ENCODE data around the gene HOXC12. TPM values are rescaled to one million over a fixed set of nuclear protein-coding genes. Genes with fewer than 3 reads are reported as not detected.

Gene HOXC12
- total and polyA plus RNA-seq, 2 experiments from 2014 or later, result not detected

DNA sequence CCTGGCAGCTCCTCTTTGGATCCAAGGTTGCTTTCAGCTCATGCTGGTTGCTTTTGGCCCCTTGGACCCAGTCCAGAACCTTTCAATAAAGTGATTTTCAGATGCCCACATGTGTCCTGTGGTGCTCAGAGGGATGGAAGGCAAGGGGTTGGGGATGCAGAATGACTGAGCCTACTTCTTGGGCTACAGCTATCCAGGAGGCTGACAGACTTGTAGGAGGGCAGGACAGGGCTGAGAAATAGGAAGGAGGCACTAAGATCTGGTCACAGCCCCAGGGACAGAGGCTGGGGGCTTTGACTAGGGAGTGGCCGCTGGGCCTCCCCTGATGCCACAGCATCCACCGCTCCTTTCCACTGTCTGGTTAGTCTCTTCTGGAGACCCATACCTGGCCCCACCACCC is 17.0 kb downstream of the HOXC12 start:
- H3K4me3 ChIP-seq, result no peak overlapping the region
- no peaks in the 10 kb centered on the region for H3K9me3 ChIP-seq (ENCODE audit: low read depth)
- TF ChIP-seq CTCF (IDR thresholded peaks at IDR 0.05; ENCODE audit: low read depth, low read length), result no peak
- H3K27me3 ChIP-seq, result peaks cover 100% of the 10 kb centered on the region
- no peak overlapping the region for H3K27ac ChIP-seq
- no peaks in the 10 kb centered on the region for H3K36me3 ChIP-seq
- peaks cover 4% of the 10 kb centered on the region for H3K4me1 ChIP-seq (ENCODE audit: low read depth)
- no peak for DNase-seq (ENCODE audit: low read depth in 1 of 2, low spot score in 1 of 2)

DNA sequence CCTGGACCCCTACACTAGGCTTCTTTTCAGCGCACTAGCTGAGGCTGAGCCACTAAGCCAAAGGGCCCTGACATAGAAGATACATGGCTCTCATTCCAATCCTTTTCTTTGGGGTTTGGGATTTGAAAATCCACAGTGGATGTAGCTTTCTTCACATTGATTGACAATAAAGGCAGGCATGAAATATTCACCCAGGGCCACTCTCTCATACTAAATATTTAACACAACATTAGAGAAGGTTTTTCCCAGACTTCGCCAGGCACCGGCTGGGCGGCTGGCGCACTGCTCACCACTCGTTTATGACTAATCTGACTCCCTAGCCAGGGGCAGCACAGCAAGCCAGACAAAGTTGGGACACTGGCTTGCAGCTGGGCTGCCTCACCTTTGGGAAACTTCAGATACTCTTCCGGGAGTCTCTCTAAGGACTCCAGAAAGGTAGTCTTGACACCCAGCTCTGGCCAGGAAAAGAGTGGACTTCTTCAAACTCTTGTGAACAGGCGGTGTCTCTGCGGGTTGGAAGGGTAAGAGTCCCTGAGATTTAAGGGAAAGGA is 17.5 kb downstream of the HOXC12 start:
- no peak for DNase-seq (ENCODE audit: low read depth in 1 of 2, low spot score in 1 of 2)
- Histone ChIP-seq H3K27ac (no peak overlapping the region), H3K4me1 (ENCODE audit: low read depth) (peaks cover 4% of the 10 kb centered on the region), H3K4me3 (no peak overlapping the region), H3K9me3 (ENCODE audit: low read depth) (no peaks in the 10 kb centered on the region), H3K27me3 (peaks cover 100% of the 10 kb centered on the region), H3K36me3 (no peaks in the 10 kb centered on the region)
- TF ChIP-seq CTCF (IDR thresholded peaks at IDR 0.05; ENCODE audit: low read depth, low read length), result no peak

DNA sequence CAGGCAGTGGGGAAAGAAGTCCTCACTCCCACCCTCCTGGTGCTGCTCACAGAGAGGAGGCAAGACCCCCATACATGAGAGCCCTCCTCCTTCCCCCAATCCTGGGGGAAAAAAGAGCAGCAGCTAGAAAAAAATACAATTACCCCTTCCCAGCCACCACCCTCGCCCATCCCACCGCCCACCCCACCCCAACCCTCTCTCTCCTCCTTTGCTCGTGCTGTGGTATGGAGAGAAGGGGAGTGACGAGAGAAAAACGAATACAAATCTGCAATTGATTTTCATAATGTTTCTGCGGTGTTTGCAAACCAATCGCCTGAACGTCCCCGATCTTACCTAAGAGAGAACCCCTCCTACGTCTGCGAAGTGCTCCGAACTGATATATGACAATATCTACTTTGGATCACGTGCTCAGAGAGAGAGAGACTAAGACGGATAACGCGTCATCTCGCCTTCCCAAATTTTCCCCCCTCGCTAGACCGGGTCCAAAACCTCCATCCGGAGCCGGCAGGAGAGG is 18.1 kb downstream of the HOXC12 start, which contains the start of gene HOXC11:
Gene HOXC11, plus strand, starts transcription at position 405 of the 514 bp plus-strand sequence. CDS start 116 bp downstream, outside the sequence.
- H3K4me3 ChIP-seq, result no peak within 1 kb of the TSS
- no peak for TF ChIP-seq CTCF (IDR thresholded peaks at IDR 0.05; ENCODE audit: low read depth, low read length)
- H3K4me1 ChIP-seq (ENCODE audit: low read depth), result peaks cover 4% of the 10 kb centered on the region
- H3K27me3 ChIP-seq, result peaks cover 100% of the 10 kb centered on the region
- DNase-seq (ENCODE audit: low read depth in 1 of 2, low spot score in 1 of 2), result no peak
- no peaks in the 10 kb centered on the region for H3K9me3 ChIP-seq (ENCODE audit: low read depth)
- no peak within 1 kb of the TSS for H3K27ac ChIP-seq
- no peaks in the 10 kb centered on the region for H3K36me3 ChIP-seq

DNA sequence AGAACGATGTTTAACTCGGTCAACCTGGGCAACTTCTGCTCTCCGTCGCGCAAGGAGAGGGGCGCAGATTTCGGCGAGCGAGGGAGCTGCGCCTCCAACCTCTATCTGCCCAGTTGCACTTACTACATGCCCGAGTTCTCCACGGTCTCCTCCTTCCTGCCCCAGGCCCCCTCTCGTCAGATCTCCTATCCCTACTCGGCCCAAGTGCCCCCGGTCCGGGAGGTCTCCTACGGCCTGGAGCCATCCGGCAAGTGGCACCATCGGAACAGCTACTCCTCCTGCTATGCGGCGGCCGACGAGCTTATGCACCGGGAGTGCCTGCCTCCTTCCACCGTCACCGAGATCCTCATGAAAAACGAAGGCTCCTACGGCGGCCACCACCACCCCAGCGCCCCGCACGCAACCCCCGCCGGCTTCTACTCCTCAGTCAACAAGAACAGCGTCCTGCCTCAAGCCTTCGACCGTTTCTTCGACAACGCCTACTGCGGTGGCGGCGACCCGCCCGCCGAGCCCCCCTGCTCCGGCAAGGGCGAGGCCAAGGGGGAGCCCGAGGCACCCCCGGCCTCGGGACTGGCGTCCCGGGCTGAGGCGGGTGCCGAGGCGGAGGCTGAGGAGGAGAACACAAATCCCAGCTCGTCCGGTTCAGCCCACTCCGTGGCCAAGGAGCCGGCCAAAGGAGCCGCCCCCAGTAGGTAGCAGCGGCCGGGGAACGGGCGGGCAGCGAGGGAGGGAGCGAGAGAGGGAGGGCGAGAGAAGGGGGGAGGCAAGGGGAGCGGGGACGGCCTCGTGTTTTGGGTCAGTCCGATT is 18.7 kb downstream of the HOXC12 start:
- peaks cover 4% of the 10 kb centered on the region for H3K4me1 ChIP-seq (ENCODE audit: low read depth)
- no peak overlapping the region for H3K4me3 ChIP-seq
- TF ChIP-seq CTCF (IDR thresholded peaks at IDR 0.05; ENCODE audit: low read depth, low read length), result no peak
- H3K27me3 ChIP-seq, result peaks cover 100% of the 10 kb centered on the region
- no peak overlapping the region for H3K27ac ChIP-seq
- H3K9me3 ChIP-seq (ENCODE audit: low read depth), result no peaks in the 10 kb centered on the region
- no peak for DNase-seq (ENCODE audit: low read depth in 1 of 2, low spot score in 1 of 2)
- H3K36me3 ChIP-seq, result no peaks in the 10 kb centered on the region

DNA sequence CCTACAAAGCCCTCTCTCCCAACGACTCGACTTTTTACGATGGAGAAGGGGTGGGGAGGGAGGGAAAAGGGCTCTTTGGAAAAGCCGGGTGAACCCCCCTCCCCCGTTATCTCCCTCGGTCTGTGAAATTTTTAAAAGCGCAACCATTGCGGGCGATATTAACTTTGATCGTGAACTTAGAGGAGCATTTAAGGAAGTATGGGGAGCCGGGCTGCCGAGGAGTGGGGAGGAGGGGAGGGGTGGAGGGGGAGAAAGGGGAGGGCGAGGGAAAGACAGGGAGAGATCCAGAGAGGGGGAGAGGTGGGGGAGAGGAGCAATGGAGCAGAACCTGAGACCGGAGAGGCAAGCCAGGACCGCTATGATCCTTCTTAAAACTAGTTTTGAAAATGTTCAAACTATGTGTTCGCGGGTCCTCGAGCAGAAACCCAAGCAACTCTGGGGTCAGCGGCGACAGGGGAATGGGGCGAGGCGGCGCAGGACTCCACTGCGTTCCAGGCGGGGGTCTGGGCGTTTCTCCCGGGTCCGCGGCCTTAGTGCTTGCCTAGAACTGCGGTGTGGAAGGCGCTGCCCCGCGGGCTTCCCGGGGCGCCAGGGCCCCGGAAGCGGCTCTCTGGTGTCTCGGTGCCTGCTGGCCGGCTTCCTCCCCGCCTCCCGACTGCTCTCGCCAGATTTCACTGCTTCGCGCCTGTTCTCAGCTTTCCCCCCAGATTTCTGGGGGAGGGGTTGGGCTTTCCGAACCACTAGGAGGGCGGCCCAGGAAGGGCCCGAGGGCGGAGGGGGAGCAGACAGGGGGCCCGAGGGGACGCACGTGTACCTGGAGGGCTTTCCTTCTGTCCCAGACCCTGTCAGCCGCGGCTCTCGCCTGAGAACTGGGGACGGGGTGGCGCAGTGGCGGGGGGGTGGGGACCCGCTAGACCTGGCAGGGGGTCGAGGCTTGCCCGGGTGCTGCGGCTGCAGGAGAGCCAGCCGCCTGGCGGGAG is 19.7 kb downstream of the HOXC12 start, which contains the start of gene HOTAIR:
Gene HOTAIR, minus strand, starts transcription at position 871 of the 980 bp plus-strand sequence.
- DNase-seq (ENCODE audit: low read depth in 1 of 2, low spot score in 1 of 2), result no peak
- peaks cover 100% of the 10 kb centered on the region for H3K27me3 ChIP-seq
- peaks cover 4% of the 10 kb centered on the region for H3K4me1 ChIP-seq (ENCODE audit: low read depth)
- no peak within 1 kb of the TSS for H3K27ac ChIP-seq
- no peak within 1 kb of the TSS for H3K4me3 ChIP-seq
- H3K36me3 ChIP-seq, result no peaks in the 10 kb centered on the region
- H3K9me3 ChIP-seq (ENCODE audit: low read depth), result no peaks in the 10 kb centered on the region
- TF ChIP-seq CTCF (IDR thresholded peaks at IDR 0.05; ENCODE audit: low read depth, low read length), result no peak

All from cardiac muscle cell (in vitro differentiated cells and primary cell).